SIG-M5 treated with dmso at 0.1 percent for 504 hours (cell line): ENCODE data around the gene THEM5.

ENCODE experiments used
- DNase-seq: peaks from one replicate; lab custom pipeline; 2025; ENCODE audit not compliant: unreplicated experiment; lab: John Stamatoyannopoulos, UW

Gene THEM5

DNA sequence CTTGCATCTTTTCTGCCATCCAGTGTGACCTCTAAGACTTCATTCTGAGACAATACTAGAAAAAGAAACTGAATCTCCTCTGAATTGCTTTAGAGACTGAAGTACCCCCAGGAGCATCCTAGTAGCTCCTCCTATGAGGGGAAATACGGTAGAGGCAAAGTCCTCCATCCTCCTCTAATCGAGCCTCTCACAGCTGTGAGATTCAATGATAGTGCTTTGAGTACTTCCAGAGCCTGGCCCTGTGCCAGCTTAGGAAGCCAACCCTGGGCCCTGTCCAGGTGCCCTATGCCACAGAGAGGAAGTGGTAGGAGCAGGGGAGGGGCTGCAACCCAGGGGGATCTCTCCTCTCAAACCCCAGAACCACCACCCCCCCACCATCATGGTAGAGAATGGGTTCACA is 32.6 kb downstream of the THEM5 start:
- no peak for DNase-seq

DNA sequence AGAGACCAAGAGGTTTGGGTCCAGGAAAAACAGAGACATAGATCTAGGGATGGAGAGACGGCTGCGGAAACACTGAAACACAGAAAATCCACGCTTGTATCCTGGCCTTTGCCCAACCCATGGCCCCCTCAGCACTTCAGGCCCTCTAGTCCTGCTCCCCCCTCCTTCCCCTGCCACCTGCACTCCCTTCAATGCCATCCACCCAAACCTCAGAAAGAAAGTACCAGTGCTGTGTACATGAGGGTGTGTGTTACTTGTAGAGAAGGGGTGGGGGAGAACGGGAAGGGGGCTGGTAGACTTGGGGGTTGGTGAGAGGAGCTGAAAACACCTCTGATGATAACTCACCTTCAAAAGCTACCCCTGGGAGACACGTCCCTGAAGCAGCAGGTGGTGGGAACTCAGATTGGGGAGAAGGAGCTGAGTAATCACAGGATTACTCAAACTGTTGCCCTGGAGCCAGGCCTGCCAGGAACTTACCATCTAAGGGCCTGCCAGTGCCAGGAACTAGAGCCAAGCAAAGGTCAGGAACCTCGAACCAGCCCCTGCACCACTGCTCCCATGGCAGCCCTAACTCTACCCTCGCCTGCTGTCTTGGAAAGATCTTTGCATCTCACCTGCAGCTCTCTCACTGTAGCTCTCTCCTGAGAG is 33.4 kb downstream of the THEM5 start:
- no peak for DNase-seq

DNA sequence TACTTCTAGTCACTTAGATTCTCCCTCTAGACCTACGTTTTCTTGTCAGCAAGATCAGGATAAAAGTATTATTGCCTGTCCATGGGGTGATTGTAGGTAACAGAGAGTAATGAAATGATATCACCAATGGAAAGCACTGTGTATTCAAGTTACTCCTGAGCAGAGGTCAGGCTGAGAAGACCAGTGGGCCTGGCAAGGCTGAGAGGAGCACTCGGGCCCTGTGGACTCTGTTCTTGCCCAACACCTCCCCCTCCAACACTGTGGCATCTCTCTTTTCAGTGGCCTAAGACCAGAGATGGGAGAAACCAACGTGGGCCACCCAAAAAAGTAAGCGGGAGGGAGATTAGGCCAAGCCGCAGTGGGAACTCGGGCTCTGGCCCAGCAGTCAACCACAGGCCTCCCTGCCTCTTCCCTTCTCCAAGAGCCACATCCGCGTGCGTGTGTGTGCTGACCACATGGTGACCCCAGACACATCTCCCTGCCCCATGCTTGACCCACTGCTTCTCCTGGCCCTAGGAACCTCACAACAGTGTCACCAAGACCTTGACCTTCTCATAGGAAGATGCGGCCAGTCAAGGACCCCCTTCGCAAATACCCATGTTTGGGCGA is 34.2 kb downstream of the THEM5 start:
- no peak for DNase-seq

DNA sequence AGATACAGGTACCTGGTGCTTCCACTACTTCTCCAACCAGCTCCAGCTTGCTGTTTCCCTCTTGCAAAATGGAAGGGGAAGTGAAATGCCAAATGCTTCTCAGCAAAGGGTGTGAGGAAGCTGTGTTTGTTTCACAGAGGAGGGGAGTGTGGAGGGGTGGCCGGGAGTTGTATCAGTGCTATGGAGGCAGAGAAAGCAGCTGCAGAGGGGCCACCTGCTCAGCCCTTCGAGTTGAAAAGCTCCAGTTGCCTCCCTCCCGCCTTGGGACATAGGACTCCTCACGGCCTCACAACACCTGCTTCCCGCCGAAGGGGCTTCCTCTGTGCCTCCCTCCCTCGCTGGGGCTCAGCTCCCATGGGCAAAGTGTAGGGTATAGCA is 36.2 kb downstream of the THEM5 start:
- peak; percentile 59 for DNase-seq

DNA sequence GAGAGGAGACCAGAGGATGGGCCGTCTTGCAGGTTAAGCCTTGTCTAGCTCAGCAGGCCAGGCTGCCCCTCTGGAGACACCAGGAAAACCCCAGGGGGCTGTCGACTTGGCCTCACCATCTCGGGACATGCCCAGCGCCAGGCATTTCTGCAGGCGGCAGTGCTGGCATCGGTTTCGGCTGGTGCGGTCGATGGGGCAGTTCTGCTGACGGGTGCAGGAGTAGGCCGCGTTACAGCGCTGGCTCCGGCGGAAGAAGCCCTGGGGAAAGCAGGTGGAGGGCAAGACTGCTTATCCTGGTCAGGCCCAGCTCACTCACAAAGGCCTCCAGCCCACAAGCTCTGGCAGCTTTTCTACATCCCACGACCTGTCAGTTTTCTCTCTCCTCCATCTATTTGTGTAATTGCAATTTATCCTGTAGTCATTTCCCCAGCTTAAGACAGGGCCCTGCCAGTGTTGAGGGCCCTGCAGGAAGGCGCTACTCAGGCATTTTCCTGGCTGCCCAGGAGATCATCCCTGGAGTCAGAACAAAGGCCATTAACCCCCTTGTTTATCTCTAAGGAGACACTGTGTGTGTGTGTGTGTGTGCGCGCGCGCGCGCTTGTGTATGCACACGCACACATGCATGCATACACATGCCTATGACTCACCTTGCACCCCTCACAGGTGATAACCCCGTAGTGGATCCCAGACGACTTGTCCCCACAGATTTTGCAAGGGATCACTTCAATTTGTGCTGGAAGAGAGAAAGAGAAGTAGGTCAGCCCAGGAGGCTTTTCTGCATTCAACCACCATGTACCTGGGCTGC is 36.8 kb downstream of the THEM5 start:
- no peak for DNase-seq

DNA sequence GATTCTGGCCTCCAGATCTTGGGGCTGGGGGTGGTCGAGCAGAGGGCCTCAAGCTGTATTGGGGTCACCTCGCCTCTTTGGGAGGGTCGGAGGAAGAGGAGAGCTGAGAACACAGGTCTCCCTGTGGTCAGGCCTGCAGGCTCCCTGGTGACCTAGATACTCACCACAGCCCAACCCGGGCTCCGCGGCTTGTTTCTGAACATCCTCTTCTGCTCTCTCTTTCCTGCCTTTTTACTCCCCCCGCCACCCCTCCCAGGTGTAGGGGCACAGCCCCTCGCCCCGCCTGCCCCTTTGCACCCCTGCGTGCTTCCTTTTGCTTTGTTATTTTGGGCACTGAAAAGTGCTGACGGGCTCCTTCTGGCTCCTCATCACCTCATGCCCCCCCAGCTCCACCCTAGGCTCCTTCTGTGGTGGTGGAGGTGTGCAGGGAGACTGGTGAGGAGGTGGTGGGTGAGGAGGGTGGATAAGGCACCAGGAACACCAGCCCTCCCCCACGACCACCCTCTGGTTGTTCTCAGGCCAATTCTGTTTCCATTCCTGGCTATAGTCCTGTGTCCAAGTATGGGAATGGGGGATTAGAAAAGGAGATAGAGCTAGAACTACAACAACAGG is 37.7 kb downstream of the THEM5 start:
- DNase-seq = no peak

DNA sequence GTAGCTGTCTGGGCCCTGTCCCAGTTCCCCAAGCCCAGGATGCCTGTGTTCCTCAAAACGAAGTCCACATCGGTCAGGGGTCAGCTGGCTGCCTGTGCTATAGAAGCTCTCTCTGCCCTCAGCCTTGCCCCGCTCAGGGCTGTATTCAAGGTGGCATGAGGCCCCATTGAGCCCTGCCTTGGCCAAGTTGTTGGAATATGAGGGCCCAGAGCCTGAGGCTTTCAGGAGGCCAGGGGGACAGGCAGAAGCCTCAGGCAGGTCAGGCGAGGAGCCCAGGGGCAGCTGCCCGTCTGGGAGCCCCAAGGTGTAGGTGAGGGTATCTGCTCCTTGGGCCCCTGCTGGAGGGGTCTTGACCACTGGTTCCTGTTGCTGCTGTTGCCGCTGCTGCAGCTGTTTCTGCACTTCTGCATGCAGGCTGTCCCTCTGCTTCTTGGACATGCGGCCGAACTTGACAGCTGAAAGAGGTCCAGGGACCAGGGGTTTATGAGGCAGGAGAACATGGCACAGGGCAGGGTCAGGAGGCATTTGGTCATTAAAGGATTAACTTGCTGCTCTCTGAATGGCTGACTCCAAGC is 38.5 kb downstream of the THEM5 start:
- DNase-seq = no peak

DNA sequence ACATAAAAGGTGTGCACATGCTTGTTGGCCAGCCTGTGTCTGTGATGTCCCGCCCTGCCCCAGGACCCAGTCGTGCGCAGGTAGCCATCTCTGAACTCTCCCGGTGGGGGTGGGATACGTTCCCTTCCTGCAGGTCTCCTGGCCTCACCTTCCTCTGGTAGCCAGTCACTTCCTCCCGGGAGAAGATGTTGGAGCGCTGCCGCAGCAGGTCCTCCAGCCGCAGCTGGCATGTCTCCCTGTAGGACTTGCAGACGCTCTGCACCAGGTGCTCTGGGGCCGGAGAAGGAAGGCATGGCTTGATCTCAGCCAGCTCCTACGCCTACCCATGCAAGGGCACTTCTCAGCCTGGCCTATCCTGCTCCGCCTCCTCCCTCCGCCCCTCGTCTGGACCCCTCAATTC is 39.1 kb downstream of the THEM5 start:
- no peak for DNase-seq

DNA sequence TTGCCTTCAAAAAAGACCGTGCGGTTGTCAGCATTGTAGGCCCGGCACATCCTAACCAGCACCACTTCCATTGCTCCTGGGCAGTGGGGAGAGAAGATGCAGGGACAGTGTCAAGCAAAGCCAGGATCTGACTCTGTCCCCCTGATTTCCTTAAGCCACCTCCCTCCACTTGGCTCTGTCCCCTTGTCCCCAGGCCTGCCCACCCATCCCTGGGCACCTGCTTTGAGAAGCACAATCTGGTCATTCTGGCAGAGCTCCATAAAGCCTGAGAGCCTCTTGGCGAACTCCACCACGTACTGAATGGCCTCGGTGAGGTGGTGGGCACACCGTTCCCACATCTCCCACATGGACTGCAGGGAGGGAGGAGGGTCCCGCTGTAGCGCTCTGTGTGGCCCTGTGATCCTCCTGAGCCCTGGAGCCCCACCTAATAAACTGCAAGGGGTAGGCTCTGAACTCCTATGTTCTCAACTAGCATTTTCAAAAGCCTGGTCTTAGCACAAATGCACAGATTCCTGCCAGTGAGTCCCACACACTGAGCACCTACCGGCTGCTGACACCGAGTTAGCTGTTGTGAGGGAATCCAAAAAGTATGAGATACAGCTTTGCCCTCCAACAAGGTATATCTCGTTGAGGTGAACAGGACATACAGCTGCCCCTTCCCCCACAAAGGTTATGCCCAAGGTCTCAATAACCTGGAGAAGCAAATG is 40.1 kb downstream of the THEM5 start:
- DNase-seq = no peak

DNA sequence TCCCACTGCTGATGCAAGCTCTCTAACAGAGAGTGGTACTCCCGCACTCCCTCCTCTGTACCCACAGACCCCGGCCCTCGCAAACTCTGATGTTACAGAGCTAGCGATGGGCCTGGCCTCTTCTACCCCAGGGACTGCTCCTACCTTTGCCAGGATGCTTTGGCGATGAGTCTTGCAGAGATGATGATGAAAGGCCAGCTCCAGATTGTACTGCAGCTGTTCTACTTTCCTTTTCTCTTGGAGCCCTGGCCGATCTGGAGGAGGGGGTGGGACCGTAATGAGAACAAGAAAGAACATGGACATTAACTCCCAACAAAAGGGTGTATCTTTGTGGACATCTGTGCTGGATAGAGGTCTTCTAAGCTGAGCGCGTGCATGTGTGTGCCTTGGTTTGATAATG is 42.3 kb downstream of the THEM5 start:
- no peak for DNase-seq

DNA sequence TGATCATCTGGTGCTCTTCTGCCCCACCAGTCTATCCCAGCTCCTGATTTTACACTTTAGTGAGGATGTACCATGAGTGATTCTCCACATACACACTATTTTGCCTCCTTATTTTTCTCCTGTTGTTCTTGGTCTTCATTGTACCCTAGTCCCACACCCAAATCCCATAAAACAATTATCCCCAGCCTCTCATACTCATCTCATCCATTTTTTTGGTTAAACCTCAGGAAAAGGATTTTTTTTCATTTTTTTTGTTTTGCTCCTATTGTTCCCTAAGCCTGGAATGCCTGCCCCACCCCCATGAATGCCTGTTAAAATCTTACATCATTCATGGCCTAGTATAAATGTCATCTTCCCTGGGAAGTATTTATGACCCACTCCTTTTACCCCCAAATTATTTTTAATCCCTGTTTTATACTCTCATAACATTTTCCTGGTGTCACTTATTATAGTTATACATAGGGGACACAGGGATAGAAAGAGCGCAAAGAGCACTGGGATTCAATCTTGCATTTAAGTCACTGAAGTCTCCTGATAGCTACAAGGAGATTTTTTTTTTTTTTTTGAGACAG is 43.4 kb downstream of the THEM5 start:
- DNase-seq = no peak

DNA sequence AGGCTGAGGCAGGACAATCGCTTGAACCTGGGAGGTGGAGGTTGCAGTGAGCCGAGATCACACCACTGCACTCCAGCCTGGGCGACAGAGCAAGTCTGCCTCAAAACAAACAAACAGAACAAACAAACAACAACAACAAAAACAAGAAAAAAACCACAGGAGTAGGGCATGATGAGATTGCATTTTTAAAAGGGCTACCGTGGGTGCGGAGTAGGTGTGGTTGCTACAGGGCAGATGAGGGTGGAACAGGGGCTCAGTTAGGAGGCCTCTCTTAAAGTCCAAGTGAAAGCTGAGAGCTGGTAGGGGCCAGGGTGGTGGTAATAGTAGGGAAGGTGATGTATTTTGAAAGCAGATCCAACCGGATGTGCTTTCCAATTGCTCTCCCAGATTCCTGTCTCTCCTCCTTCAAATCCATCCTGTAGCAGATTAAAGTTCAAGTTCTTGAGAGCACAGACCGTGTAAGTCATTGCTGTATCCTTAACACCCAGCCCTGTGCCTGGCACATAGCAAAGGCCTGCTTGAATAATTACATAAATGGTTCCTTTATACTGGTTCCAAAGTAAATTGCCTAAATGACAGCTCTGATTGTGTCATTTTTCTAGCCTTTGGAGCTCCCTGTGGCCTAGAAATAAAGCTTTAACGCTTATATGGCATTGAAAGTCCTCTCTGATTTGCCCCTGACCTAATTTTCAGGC is 44.1 kb downstream of the THEM5 start:
- peak; percentile 31 for DNase-seq

DNA sequence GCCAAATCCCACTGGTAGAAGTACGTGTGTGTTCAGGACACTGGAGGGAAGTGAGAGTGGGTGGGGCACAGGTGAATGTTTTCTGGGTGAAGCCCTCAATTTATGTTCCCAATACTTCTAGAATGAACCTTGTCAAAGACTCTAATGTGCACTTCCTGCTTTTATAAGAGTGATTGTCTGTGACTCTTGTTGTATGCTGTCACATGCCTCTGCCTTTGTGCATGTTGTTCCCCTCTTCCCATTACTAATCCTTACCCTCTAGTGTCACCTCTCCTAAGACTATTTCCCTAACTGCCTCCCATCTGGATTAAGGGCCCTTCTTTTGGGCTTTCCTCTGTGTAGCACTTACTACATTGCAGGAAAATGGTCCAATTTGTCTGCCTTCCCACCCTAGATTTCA is 45.7 kb downstream of the THEM5 start:
- no peak for DNase-seq

DNA sequence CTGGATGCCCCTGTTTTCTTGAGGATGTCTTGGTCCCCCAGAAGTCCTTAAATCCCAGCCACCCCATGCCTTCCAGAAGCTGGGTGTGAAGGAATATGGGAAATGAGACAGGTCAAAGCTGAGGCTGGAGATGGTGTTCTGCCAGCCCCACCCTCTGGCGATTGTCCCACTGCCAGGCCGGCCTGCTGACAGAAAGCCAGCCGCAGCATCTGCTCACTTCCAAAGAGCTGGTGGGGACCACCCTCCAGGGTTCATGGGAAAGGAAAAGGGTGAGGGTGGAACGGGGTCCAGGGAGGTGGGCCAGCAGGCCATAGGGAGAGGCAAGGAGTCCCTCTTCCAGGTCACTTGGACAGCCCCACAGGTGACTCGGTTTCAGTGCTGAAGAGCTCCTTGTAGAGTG is 46.4 kb downstream of the THEM5 start:
- DNase-seq = no peak

DNA sequence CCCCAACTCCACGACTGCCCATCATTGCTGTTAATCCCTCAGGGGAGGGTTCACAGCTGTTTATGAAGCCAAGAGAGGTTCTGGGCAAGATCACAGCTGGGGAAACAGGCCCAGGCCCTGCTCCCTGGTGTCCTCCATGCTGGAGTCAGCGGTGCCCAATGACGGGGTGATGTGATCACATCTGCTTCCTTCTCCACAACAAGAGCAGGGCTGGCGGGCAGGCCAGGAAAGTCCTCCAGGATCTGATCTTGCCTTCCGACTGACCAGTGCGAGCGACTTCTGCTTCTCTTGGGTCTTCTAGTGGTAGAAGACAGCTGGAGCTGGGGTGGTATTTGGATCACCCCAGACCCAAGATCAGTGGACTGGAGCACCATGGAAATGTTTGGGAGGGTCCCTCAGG is 47.3 kb downstream of the THEM5 start:
- no peak for DNase-seq

DNA sequence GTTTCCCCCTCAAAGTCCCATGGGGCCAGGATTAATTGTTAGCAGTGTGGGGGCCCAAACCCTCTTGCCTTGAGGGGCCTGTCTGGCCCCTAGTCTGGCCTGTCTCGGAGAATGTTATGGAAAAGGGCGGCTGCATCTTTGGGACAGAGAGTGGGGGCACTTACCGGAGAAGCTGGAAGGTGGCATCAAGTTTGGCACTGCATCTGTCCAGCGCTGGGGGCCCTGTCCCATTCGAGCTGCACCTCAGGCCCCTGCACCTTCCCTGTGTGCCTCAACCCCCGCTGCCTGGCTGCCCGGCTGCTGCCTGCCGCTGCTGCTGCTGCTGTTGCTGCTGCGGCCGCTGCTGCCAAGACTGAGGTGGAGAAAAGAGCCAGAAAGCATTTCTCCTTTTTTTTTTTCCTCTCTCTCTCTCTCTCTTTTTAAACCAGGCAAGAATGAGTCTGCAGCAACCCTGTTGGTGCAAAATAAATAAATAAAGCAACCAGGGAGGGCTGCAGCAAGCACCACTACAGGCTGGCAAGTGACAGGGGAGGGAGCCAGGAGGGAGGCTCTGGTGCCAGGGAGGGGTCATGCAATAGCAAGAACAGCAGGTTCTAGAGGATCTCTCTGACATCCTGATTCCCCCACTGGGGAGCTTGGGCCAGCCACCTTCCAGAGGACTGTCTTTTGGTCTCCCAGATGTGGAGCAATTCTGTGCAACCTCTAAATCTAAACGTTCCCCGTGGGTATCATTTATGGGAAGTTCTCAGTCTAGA is 48.3 kb downstream of the THEM5 start, which contains the start of gene LINGO4:
TSS of gene LINGO4 (minus strand) at position 354 of the 755 bp plus-strand sequence. CDS start 2,715 bp downstream, outside the sequence.
- DNase-seq = no peak

DNA sequence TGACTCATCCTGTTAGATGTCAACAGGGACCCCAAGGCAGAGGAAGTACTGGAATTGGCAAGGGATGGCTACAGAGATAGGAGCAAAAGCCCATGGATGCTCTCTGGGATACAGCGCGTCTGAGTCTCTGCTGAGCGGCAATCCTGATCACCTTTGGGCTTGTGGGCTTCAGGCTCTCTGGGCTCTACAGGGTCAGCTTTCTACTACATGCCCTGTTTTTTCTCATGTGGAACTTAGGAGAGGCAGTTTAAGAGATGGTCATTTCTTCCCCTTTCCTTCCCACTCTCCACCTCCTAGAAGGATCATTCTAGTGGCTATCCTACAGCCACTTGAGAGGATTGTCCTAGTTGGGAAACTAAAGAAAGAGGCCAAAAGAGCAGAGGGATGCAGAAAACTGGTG is 49.6 kb downstream of the THEM5 start:
- DNase-seq = no peak

DNA sequence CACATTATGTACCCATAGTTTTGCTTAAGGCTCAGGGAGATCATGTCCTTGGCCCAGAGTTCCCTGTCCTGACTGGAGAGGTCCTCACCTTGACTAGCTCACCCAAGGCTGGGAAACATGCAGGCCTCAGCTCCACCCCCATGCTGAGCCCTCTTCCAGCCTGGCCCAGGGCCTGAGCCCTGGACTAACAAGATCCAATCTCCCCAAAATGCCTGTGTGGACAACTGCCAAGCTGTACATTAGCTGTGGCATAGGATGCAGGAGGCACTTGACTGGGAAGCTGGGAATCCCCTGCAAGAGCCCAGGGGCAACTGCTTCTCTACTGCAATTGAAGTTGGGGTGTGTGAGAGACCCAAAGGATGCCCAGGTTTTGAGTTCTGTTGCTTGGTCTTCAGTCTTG is 50.3 kb downstream of the THEM5 start:
- DNase-seq = no peak

DNA sequence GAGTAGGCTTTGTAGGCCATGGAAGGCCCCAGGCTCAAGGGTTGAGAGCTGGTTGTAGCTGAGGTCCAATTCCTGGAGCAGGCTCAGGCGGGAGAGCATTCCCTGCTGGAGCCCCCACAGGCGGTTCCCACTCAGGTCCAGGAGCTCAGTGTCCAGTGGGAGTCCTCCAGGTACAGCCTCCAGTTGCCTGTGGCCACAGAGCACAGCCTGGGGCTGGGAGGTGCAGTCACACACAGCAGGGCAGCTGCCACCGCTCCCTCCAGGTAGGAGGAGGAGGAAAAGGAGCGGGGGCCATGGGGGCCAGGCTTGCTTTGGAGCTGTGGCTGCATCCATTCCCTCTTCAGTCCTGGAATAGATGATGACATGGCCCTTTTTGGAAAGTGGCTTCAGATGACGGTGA is 51.1 kb downstream of the THEM5 start:
- DNase-seq = no peak
